ENCODE measurements around the gene NFKB1. TPM values are rescaled to one million over a fixed set of nuclear protein-coding genes. Genes with fewer than 3 reads are reported as not detected.
A peak's percentile ranks its signal among the peaks of the same experiment; 100 is the strongest.

NFKB1 gene
- total and polyA plus RNA-seq, 10 of the 15 experiments (the other 5 are each of a cell fraction or from before 2014, with no cell fraction given), result 8.7 to 110 (median 57.3) TPM

DNA sequence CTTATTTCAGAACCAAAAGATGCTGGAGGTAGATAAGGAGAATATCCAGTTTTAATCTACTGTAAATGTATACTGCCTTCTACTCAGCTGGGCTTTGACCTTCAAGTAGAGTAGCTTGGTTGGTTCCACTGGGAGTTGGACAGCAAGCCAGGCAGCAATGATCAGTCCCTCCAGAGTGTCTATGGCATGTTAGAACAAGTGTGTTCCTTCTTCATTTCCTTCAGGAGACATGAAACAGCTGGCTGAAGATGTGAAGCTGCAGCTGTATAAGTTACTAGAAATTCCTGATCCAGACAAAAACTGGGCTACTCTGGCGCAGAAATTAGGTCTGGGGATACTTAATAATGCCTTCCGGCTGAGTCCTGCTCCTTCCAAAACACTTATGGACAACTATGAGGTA lies 111.1 kb downstream of the NFKB1 start:
- no TSS peak for BruUV-seq (replicated peaks)
- TF ChIP-seq CREM (IDR thresholded peaks at IDR 0.05; ENCODE audit: low read depth), result no peak
- TF ChIP-seq ETV6 (conservative IDR thresholded peaks at IDR 0.05 in 1 of 2, IDR thresholded peaks at IDR 0.05 in 1 of 2; ENCODE audit: borderline replicate concordance in 1 of 2, low read depth in 1 of 2), result no peak
- ChIA-PET RAD21 (ENCODE audit: unreplicated experiment) (interaction anchor here (0.8 to 1.7 kb wide), 2 partner anchors 164 to 271 kb away, joined by 3 to 4 read pairs; no protein-coding TSS in a partner anchor), SMC1A (ENCODE audit: uncharacterized antibody, unreplicated experiment) (interaction anchor here (0.8 to 3.8 kb wide), 5 partner anchors 9 to 397 kb away, joined by 3 to 20 read pairs (median 4); no protein-coding TSS in a partner anchor), POLR2A (no interaction called here), CTCF (interaction anchor here (0.7 to 2.5 kb wide), 5 partner anchors 10 to 488 kb away, joined by 3 to 6 read pairs (median 3); no protein-coding TSS in a partner anchor)
- FAIRE-seq, result no peak
- intact Hi-C loops (cut with micrococcal nuclease; ENCODE audit: unreplicated experiment) (no loop called here), in situ Hi-C loops (cut with MboI) (no loop called here)
- H3K27ac ChIP-seq (ENCODE audit: control insufficient read depth, insufficient read depth), result no peak overlapping the region
- H3K27me3 ChIP-seq (replicated peaks in 1 of 2; ENCODE audit: control insufficient read depth in 2 of 2, insufficient read depth in 2 of 2, low read length in 1 of 2), result no peaks in the 10 kb centered on the region
- no peaks in the 10 kb centered on the region for H3K79me2 ChIP-seq (ENCODE audit: control insufficient read depth, insufficient read depth, low read length)
- H3K36me3 ChIP-seq (ENCODE audit: control insufficient read depth in 2 of 2, insufficient read depth in 2 of 2, low read length in 1 of 2), result peaks cover 39 to 51% of the 10 kb centered on the region in 2 experiments
- DNase-seq (ENCODE audit: low read depth, low spot score), result no peak
- WGBS (ENCODE audit: insufficient coverage, insufficient replicate concordance, low lambda C conversion rate, missing lambda C conversion rate), result 100% methylated on average over 2 of the region's 2 CpGs
- H3K4me1 ChIP-seq (ENCODE audit: control insufficient read depth, insufficient read depth, low read length), result no peaks in the 10 kb centered on the region
- H3K9me3 ChIP-seq (replicated peaks; ENCODE audit: control insufficient read depth, insufficient read depth, low read length), result no peaks in the 10 kb centered on the region
- no peak overlapping the region for H2AFZ ChIP-seq (ENCODE audit: control insufficient read depth, low read depth, low read length)
- H3K9ac ChIP-seq (ENCODE audit: control insufficient read depth, insufficient read depth, low read length), result no peak overlapping the region
- H3K4me2 ChIP-seq (ENCODE audit: control insufficient read depth, insufficient read depth), result no peak overlapping the region
- H4K20me1 ChIP-seq (ENCODE audit: control insufficient read depth, insufficient read depth), result no peaks in the 10 kb centered on the region
- no peak overlapping the region for H3K4me3 ChIP-seq
- ATAC-seq, result no peak

DNA sequence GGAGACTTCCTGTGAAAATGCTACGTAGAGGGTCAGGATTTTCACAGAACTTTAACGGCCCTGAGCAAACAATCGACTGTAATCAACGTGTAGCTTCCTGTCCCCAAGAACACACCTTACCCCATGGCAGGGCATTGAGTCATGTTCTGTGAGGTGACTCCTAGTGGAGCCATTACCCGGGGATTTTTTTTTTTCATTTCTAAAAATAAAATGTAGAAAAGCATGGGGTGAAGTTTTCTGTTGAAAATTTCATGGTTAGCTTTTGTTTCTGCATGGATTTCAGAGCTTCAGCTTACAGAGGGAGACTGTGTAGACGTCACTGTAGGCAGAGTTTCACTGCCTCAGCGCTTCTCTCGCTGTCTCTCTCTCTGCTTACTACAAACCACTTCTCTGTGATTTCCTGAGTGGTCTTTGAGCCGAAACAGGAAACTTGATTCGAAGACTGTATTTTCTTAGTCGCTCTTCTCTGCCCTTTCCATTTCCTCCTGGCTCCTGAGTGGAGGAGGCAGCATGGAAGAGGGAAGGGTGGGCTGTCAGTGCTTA lies 111.7 kb downstream of the NFKB1 start:
- Histone ChIP-seq H3K9me3 (replicated peaks; ENCODE audit: control insufficient read depth, insufficient read depth, low read length) (no peaks in the 10 kb centered on the region), H3K79me2 (ENCODE audit: control insufficient read depth, insufficient read depth, low read length) (no peaks in the 10 kb centered on the region), H3K4me2 (ENCODE audit: control insufficient read depth, insufficient read depth) (no peak overlapping the region), H3K27ac (ENCODE audit: control insufficient read depth, insufficient read depth) (no peak overlapping the region), H3K4me3 (no peak overlapping the region), H3K9ac (ENCODE audit: control insufficient read depth, insufficient read depth, low read length) (no peak overlapping the region), H4K20me1 (ENCODE audit: control insufficient read depth, insufficient read depth) (no peaks in the 10 kb centered on the region), H3K4me1 (ENCODE audit: control insufficient read depth, insufficient read depth, low read length) (no peaks in the 10 kb centered on the region), H3K27me3 (replicated peaks in 1 of 2; ENCODE audit: control insufficient read depth in 2 of 2, insufficient read depth in 2 of 2, low read length in 1 of 2) (no peaks in the 10 kb centered on the region), H3K36me3 (ENCODE audit: control insufficient read depth in 2 of 2, insufficient read depth in 2 of 2, low read length in 1 of 2) (peaks cover 34 to 46% of the 10 kb centered on the region in 2 experiments), H2AFZ (ENCODE audit: control insufficient read depth, low read depth, low read length) (no peak overlapping the region)
- 43% methylated on average over 11 of the region's 11 CpGs for WGBS (ENCODE audit: insufficient coverage, insufficient replicate concordance, low lambda C conversion rate, missing lambda C conversion rate)
- DNase-seq (ENCODE audit: low read depth, low spot score), result no peak
- intact Hi-C loops (cut with micrococcal nuclease; ENCODE audit: unreplicated experiment), result no loop called here
- SMC1A ChIA-PET (ENCODE audit: uncharacterized antibody, unreplicated experiment), result interaction anchor here (0.8 to 3.8 kb wide), 5 partner anchors 8 to 396 kb away, joined by 3 to 20 read pairs (median 4); no protein-coding TSS in a partner anchor
- peak; percentile 43 for ATAC-seq
- FAIRE-seq, result no peak
- TF ChIP-seq ESRRA (IDR thresholded peaks at IDR 0.05; ENCODE audit: low read length), result no peak
- TF ChIP-seq HDAC6 (IDR thresholded peaks at IDR 0.05; ENCODE audit: unreplicated experiment), result no peak
- TF ChIP-seq ZNF217 (IDR thresholded peaks at IDR 0.05), result no peak
- TF ChIP-seq LARP7 (IDR thresholded peaks at IDR 0.05), result no peak
- CTCF ChIA-PET, result interaction anchor here (0.6 to 2.5 kb wide), 5 partner anchors 10 to 487 kb away, joined by 3 to 6 read pairs (median 3); no protein-coding TSS in a partner anchor
- RAD21 ChIA-PET (ENCODE audit: unreplicated experiment), result interaction anchor here (0.8 kb wide), 1 partner anchor 272 kb away, joined by 3 read pairs; no protein-coding TSS in a partner anchor
- in situ Hi-C loops (cut with MboI), result no loop called here
- no TSS peak for BruUV-seq (replicated peaks)
- POLR2A ChIA-PET, result no interaction called here
